ENCODE data around the gene CD99.
A peak's percentile ranks its signal among the peaks of the same experiment; 100 is the strongest.
"Not testable (repeated sequence)": the region's sequence is repeated elsewhere in the genome, so short reads cannot be mapped to it uniquely, and the experiment has no call there.

Gene CD99

DNA sequence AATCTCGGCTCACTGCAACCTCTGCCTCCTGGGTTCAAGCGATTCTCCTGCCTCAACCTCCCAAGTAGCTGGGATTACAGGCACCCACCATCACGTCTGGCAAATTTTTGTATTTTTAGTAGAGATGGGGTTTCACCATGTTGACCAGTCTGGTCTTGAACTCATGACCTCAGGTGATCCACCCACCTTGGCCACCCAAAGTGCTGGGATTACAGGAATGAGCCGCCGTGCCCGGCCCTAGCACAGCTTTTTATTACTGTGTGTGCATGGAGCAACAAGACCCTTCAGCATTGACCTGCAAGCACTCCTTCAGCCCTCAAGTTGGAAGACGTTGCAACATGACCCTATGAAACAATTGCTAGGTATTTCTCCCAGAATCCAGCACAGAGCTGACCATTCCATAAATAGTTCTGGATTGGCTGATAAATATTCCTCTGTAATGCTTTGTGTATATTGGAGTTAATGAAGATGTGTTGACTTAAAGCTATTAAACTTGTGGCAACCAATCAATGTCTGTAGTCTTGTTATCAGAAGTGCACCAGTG is 15.4 kb upstream of the CD99 start:
- not testable (repeated sequence) for DNase-seq (ENCODE audit: low read depth)

DNA sequence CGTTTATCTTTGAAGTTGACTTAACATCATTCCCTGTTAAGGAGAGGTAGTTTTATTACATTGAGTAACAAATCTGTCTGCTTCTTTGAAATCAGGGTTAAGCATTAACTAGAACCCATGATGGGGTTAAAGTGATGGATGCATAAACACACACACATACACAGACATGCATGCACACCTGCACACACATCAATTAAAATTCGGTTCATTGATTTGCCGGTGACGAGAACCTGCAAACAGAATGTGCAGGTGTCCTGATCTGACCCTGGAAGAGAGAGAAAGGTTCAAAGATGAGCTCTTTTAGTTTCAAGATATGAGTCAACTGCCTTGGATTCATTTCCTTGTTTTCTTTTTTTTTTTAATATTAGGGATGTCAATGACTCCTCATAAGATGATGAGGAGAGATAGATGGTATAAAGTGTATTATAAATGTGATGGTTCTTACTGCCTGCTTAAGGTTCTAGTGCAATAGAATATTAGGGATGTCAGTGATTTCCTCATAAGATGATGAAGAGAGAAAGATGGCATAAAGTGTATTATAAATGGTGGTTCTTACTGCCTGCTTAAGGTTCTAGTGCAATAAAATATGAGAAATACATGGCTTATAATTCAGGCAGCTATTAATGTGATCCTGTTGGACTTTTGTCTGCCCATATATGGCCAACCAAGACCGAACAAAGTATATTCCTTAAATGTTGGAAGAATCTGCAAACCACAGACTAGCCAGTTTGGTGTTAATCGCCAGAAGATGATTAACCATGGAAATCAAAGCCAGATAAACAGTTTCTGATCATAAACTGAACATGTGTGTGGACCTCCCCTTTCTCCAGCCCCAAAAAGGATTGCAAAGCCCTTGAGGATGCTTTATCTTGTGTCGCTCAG is 14.1 kb upstream of the CD99 start:
- DNase-seq (ENCODE audit: low read depth): no peak

DNA sequence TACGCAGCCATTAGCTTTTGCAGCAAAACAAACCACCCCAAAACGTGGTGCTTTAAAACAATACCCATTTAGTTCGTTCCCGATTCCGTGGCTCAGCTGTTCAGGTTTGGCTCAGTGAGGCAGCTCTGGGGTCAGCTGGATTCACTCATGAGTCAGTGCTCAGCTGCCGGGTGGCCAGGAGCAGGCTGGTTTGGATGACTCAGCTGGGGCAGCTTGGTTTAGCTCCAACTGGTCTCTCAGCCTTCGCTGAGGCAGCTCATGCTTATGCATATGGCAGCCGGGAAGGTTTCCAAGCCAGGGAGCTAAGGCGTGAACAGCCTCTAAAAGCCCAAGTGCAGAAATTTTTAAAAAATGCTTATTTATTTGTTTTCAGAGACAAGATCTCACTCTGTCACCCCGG is 13.3 kb upstream of the CD99 start:
- DNase-seq (ENCODE audit: low read depth): no peak

DNA sequence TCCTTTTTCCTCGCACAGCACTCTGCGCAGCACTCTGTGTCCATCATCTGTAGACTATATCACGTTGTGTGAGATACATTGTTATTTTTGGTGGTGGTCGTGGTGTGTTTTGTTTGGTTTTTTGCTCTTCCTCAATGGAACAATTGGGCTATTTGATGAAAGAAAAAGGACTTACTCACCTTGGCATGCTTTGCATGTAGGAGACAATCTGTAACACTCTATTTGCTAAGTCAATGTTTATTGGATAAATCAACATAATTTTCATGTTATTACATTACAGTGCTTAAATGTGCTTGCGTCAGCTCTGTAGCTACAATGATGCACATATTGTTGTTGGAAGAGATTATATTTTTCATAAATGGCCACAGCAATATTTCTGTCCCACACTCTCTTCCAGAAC is 12.5 kb upstream of the CD99 start:
- no peak for DNase-seq (ENCODE audit: low read depth)

DNA sequence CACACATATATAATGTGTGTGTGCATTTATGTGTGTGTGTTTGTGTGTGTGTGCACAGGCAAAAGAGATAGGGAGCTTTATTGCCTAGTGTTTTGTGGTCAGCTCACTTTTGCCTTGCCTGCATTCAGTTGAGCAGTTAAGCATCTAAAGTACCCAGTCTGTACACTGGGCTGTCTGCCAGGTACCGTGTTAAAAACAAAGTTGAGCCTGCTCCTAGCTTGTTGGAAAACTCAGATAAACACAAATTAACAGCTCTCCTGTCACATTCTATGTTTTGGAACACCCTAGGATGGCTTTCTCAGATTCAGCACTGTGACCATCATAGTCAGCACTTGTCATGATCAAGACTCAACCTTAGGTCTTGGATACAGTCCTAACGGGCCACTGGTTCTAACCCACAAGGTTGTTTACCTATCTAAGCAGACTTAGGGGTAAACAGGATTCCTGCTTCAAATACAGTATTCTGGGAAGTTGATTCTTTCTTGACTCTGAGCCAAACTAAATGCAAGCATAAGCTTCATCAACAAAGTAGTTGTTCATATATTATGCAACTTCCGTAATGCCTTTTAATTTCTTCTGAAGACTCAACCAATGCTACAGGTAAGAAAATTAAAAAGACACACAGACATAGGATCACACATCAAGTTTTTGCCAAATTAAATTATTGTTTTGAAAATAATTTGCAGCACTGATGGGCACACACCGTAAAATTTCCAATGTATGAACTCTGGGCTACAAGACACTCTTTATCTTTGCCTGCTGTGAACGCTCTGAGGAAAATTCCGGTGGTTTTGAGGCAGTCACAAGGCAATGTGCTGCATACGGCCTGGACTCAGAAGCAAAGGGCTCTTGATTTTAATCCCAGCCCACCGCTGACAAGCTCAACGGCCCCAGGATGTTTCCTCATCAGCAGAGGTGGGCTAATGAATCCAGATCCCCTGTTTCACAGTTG is 11.3 kb upstream of the CD99 start:
- no peak for DNase-seq (ENCODE audit: low read depth)

DNA sequence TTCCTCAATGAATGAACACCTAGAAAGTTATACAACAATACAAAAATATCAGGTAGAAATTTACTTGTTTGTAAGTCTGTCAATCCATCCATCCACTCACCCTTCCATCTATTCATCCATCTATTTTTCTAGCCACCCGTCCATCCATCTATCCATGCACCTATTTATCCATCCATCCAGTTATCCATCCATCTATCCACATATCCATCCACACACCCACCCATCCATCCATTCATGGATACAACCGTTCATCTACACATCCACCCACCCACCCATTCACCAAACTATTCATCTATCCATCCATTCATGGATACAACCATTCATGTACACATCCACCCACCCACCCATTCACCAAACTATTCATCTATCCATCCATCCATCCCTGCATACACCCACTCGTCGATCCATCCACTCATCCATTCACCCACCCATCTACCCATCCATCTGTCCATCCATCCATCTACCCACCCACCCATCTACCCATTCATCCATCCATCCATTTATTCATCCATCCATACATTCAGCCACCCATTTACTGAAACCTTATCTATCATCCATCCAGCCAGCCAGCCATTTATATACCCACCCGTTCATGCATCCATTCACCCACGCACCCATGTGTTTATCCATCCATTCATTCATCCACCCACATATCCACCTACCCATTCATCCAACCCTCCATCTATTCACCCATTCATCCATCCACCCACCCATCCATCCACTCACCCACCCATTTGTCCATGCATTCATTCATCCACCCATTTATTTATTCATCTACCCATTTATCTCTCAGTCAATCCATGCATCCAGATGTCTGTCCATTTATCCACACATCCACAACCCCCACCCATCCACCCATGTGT is 10.4 kb upstream of the CD99 start:
- DNase-seq (ENCODE audit: low read depth): no peak

DNA sequence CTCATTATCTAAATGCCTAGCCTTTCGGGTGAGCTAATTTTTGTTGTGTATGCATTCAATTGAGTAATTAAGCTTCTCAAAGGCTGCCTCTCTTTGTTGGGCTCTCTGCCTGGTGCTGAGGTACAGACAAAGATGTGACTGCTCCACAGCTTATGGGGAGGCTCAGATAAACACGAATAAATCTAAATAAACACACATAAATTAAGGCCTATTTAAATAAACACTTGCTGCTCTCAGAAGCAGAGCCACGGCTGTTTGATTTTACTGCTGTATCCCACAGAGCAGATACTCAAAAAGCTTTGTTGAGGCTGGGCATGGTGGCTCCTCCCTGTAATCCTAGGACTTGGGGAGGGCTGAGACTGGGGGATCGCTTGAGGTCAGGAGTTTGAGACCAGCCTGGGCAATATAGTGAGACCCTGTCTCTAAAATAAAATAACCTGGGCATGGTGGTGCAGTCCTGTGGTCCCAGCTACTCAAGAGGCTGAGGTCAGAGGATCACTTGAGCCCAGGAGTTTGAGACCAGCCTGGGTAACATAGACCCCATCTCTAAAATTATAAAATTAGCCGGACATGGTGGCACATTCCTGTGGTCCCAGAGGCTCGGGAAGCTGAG is 8.4 kb upstream of the CD99 start:
- DNase-seq (ENCODE audit: low read depth): no peak

DNA sequence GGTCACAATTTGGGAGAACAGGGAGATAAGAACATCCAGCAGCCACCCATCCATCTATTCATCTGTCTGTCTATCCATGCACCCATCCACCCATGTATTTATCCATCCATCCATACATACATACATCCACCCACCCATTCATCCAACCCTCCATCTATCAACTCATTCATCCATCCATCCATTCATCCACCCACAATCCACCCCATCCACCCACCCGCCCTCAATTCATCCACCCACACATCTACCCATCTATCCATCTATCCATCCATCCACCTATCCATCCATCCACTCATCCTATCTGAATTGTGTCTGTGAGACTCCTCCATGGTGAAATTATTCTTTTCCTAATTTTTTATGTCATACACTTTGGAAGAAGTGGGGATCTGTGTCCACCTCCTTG is 6.8 kb upstream of the CD99 start:
- no peak for DNase-seq (ENCODE audit: low read depth)

DNA sequence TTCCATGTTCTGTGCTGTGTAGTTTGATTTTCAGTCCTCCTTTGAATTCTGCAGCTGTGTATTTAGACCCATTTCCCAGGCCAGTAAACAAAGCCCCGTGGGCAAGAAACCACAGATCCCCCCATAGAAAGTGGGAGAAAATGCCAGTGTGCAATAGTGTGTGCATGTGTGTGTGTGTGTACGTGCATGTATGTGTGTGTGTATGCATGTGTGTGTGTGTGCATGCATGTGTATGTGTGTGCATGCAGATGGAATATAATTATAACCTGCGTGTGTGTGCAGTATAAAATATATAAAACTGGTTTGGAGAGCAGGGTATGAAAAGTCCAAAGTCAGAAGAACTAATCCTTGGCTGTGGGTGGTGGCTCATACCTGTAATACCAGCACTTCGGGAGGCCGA is 5.2 kb upstream of the CD99 start:
- DNase-seq (ENCODE audit: low read depth): no peak

DNA sequence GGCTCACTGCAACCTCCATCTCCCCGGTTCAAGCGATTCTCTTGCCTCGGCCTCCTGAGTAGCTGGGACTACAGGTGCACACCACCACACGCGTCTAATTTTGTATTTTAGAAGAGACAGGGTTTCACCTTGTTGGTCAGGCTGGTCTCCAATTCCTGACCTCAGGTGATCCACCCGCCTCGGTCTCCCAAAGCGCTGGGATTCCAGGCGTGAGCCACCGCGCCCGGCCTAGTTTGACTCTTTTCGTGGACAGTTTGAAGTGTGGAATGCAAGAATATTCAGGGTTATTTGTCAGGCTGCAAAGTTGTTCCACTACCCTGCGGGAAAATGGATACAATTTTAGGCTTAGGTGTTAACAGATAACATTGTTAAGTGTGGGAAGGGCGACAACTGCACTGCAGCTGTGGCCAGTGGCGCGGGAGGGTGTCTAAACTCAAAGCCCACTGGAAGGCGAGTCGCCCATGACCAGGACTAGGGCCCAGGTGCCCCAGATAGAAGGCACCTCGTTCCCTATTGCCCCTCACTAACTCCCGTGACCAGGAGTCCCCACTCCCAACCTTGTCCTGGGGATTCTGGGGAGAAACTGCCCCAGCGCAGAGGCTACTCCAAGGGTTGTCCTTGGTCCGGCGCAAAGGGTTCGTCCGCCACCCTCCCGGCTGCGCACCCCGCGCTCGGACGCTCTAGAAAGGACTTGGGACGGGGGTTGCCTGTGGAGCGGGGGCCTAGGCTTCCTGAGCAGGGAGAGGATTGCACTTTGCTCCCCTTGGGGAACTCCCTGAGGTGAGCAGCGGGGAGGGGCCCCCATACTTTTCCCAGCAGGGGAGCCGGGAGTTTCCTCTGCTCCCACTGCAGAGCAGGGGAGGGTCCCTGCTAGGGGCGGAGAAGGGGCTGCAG is 1.1 kb upstream of the CD99 start:
- DNase-seq (ENCODE audit: low read depth): no peak

DNA sequence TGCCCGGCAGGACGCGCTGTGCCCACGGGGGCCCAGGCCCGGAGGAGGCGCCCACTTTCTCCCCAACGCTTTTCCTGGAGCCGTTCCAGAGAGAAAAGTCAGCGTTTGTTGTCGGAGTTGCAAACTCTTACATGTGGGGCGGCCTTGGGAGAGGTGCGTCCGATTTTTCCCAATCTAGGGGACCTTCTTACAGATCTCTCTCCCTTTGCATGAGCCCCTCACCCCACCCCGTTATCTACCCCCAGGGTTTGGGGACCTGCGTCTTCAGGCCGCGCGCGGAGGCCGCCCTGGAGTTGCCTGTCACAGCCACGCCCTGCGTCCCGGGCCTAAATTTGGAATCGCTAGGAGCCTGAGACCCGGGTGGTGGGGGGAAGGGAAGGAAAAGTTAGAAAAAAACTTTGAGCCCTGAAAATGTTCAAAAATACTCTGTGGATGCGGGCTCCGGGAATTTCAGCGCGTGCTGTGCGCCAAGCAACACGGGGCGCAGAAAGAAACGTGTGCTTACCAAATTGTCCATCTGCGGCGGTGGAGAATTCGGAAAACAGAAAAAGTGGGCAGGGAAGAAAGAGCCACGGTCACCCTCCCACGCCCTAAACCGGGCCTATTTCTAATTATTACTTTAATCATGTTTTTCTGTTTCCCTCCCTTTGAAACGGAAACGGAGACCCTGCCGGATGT is 587 bp downstream of the CD99 start:
- DNase-seq (ENCODE audit: low read depth): no peak

DNA sequence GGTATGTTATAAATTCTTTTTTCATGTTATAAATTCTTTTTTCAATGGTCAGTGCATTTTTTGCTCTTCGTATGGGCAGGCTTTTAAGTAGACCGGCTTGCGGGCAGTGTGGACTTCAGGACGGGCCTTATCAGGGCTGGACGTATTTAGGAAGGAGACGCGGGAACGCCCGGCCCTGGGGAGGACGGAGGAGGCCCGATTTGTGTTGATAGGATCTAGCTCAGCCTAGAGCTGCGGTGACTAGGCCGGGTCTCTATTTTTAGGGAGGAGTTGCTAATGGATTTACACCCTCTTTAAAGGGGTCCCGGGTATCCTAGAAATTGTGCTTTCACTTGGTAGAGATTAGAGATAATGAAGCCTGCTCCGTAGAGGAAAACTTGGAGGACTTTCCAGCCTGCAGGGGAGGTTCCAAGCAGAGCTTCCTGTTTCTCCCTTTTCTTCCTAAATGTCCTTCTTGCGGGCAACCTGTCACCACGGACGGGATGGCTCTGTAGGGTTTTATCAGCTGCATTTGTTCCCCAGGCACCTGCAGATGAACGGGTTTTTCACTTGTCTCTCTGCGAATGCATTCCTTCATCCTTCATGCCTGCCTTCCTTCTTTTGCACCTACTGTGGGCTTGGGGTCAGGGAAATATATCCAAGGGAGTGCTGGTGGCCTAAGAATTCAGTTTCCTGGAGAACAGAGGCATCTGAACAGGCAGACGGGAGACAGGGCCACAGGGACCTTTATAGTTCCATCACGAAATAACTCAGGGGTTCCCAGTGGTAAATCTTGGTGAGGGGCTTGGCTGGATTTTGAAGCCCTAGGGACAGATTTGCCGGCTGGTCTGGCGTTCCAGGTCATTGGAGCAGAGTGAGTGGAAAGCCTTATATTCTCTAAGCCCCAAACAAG is 1.4 kb downstream of the CD99 start:
- no peak for DNase-seq (ENCODE audit: low read depth)

DNA sequence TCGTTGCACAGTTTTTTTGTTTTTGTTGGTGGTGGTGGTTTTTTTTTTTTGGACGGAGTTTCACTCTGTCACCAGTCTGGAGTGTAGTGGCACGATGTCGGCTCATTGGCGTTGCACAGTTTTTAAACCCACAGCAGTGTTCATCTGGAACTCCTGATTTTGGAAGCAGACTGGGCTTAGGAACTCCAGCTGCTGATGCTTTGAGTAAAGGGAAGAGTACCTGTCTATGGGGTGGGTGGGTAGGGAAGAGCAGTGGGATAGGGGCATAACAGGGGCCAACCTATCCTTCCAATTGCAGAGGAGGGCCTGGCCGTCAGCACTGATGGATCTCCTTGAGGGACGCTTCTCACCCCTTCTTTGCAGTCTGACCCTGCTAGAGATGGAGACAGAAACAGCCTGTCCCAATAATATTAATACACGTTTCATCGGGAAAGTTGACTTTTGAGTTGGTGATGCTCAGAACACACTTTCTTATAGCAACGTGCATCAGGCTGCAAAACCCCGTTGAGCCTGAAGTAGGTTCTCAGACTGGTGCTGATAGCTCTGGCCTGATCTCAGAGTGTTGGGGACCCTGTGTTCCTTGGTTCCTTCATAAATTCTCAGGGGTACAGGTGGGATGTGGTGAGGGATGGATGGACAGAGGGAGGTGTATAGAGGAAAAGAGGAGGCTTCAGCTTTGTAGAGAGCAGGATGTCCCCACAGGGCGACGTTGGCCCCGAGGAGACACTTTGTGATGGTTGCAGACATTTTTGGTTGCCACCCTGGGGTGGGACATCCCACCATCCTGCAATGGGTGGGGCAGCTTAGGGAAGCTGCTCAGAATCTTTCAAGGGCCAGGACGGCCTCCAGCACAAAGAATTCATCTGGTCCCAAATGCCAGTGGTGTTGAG is 2.3 kb downstream of the CD99 start:
- no peak for DNase-seq (ENCODE audit: low read depth)

DNA sequence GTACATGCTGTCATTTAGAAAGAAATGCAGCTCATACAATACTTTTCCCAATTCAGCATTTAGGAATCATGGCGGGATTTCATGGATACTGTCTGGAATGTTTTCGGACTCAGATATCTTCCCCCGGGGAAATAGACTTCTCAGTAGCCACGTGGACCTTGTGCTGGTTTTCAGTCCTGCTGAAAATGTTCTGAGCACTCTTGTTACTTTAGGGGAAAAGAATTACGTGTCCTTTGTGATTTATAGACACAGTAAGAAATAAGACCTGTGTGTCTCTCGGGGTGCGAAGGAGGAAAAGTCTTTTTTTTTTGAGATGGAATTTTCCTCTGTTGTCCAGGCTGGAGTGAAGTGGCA is 3.8 kb downstream of the CD99 start:
- no peak for DNase-seq (ENCODE audit: low read depth)

DNA sequence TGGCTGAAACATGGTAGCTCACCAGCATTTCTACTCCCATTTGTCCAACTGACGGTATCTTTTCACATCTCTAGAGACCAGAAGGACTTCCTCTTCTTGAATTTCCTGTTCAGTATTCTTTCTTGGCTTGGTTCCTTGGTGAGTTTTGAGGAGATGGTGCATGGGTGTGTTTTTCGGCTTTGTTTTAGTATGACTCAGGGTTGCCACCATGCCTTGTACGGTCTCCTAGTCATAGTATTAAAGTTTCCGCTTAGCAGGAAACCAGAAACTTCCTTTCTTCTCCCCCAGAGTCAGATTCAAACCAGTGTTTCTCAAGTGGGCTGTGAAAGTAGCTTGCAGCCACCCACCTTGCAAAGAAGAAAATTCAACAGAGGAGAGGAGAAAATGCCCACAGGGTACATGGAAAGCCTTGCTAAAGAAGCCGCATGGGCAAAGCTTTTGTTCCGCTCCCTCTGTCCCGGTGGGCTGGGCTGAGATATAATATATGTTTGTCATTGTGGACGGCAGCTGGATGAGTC is 5.7 kb downstream of the CD99 start:
- DNase-seq (ENCODE audit: low read depth): peak; percentile 59

DNA sequence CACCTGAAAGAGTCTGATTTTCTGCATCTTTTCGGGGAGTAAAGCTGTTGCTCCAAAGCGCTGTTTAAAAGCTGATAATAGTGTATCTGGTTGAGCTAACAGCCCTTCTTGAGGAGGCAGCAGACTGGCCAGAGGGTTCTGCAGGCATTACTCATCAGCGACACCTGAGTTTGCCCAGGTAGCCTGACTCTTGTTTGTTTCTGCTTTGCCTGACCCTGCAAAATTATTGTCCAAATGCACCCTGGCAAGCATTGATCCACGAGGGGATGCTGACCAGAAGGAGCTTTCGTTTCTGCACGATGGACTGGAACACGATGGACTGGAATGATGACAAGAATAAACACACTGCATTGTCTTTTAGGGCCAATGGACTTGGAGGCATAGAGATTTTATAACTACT is 6.2 kb downstream of the CD99 start:
- DNase-seq (ENCODE audit: low read depth): no peak

DNA sequence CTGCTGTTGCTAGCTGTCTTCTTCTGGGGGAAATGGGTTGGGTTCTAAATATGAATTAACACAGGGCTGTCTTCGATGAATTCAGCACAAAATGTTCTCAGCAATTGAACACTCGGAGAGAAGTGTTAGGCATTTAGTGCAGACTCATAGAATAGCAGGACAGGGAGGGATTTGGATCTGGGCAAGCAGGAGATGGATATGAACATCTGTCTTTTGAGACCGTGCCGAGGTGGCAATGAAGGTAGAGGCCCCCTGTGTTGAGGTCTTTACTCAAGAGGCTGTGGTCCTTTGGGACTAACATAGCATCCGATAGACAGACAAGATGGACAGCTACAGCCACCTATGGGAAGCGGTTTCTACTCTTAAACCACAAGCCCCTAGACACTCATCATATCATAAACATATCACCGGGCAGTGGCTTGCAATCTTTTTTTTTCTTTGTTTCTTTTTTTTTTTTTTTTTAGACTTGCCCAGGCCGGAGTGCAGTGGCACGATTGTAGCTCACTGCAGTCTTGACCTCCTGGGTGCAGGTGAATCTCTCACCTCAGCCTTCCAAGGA is 6.7 kb downstream of the CD99 start:
- no peak for DNase-seq (ENCODE audit: low read depth)
